Left ventricle myocardium inferior (tissue), 1 donor: ENCODE measurements around the gene PA2G4. TPM values are rescaled to one million over a fixed set of nuclear protein-coding genes. Genes with fewer than 3 reads are reported as not detected.
A peak's percentile ranks its signal among the peaks of the same experiment; 100 is the strongest.

Experiments used
- DNase-seq: peaks from one replicate; pipeline ENCODE4 v3.0.0-alpha.2; 2020
- H3K27ac ChIP-seq: fragments of 200-600 bp; replicated peaks from 2 replicates; pipeline ENCODE4 v1.8.0; 2021
- H3K27me3 ChIP-seq: fragments of 200-600 bp; 2 replicates; pipeline ENCODE4 v1.8.0; 2021; ENCODE audit warnings: low read depth
- H3K36me3 ChIP-seq: fragments of 200-600 bp; 2 replicates; pipeline ENCODE4 v1.8.0; 2021
- H3K4me1 ChIP-seq: fragments of 200-600 bp; 2 replicates; pipeline ENCODE4 v1.8.0; 2021
- H3K4me3 ChIP-seq: fragments of 200-600 bp; 2 replicates; pipeline ENCODE4 v1.8.0; 2021; ENCODE audit warnings: mild to moderate bottlenecking, moderate library complexity
- H3K9me3 ChIP-seq: fragments of 200-600 bp; replicated peaks from 2 replicates; pipeline ENCODE4 v1.8.0; 2021
- CTCF ChIP-seq: fragments of 200-600 bp; IDR thresholded peaks from 2 replicates; pipeline ENCODE4 v1.8.0; 2021; ENCODE audit warnings: antibody characterized with exemption, mild to moderate bottlenecking, borderline replicate concordance
- intact Hi-C: fragments of 100-400 bp; cut with micrococcal nuclease; formaldehyde crosslinking; loops from one replicate; pipeline ENCODE4 v1.11.0; 2022
- total RNA-seq: library from RNA; stranded (reverse); fragmentation: NEBNext Ultra II Directional; extraction: Animal tissue kit (Norgen Biotek cat#: 25700); gene quantifications from one replicate; pipeline ENCODE4 v1.2.1, GENCODE V29; 2021
- donor health status: DM: no; HTN: yes; CAD: no; lungs with severe emphysema.

Gene PA2G4
- total RNA-seq, 1 donor from 2014 or later: 65.7 TPM

- no peak overlapping the region for H3K27ac ChIP-seq
- DNase-seq: no peak
- no peaks in the 10 kb centered on the region for H3K9me3 ChIP-seq
- TF ChIP-seq CTCF: no peak
- intact Hi-C loops: no loop called here
- H3K36me3 ChIP-seq: no peaks in the 10 kb centered on the region
- peaks cover 21% of the 10 kb centered on the region for H3K4me1 ChIP-seq
- peak overlapping the region; percentile 70 for H3K4me3 ChIP-seq
- H3K27me3 ChIP-seq: peaks cover 26% of the 10 kb centered on the region
These were observed 25.9 kb upstream of the PA2G4 start for GRCh38 chr12:56078427-56078826.

GRCh38 chr12:56078931-56079722, 25.2 kb upstream of the PA2G4 start:
- Histone ChIP-seq H3K4me1 (peaks cover 21% of the 10 kb centered on the region), H3K27ac (peak overlapping the region; percentile 69), H3K4me3 (peak overlapping the region; percentile 70), H3K36me3 (no peaks in the 10 kb centered on the region), H3K9me3 (no peaks in the 10 kb centered on the region), H3K27me3 (peaks cover 24% of the 10 kb centered on the region)
- DNase-seq: peak; percentile 83
- intact Hi-C loops: no loop called here
- TF ChIP-seq CTCF: peak; percentile 80

- intact Hi-C loops: no loop called here
These were observed 24.4 kb upstream of the PA2G4 start, which contains the start of gene ERBB3 for GRCh38 chr12:56079723-56080555. Gene ERBB3 (plus strand): TSS chr12:56080165. CDS start chr12:56080301, 136 bp downstream.

GRCh38 chr12:56080556-56081138, 23.7 kb upstream of the PA2G4 start:
- H3K27me3 ChIP-seq: peaks cover 17% of the 10 kb centered on the region
- intact Hi-C loops: no loop called here
- TF ChIP-seq CTCF: no peak
- no peaks in the 10 kb centered on the region for H3K36me3 ChIP-seq
- H3K27ac ChIP-seq: peak overlapping the region; percentile 40
- peaks cover 21% of the 10 kb centered on the region for H3K4me1 ChIP-seq
- H3K9me3 ChIP-seq: no peaks in the 10 kb centered on the region
- peak overlapping the region; percentile 70 for H3K4me3 ChIP-seq
- no peak for DNase-seq

More at GRCh38 chr12:56079723-56080555, 24.4 kb upstream of the PA2G4 start, which contains the start of gene ERBB3:
- H3K27me3 ChIP-seq: peaks cover 17% of the 10 kb centered on the region
- peaks cover 21% of the 10 kb centered on the region for H3K4me1 ChIP-seq
- peak; percentile 57 for DNase-seq
- peak within 1 kb of the TSS; percentile 70 for H3K4me3 ChIP-seq
- H3K36me3 ChIP-seq: no peaks in the 10 kb centered on the region
- H3K9me3 ChIP-seq: no peaks in the 10 kb centered on the region
- TF ChIP-seq CTCF: no peak
- peak within 1 kb of the TSS; percentile 69 for H3K27ac ChIP-seq
